IgD-negative memory B cell (primary cell): ENCODE data around the gene TMEM229B. TPM values are rescaled to one million over a fixed set of nuclear protein-coding genes. Genes with fewer than 3 reads are reported as not detected.

Source experiments
- H3K27ac Mint-ChIP-seq, 3 donors: one replicate each; pipeline ENCODE4 v1.8.0; 2020 to 2022; ENCODE audit warnings: mild to moderate bottlenecking in 3 of 3, mixed read lengths in 3 of 3, moderate library complexity in 1 of 3
- H3K27me3 Mint-ChIP-seq: one replicate; pipeline ENCODE4 v1.8.0; 2021; ENCODE audit warnings: mixed read lengths
- H3K36me3 Mint-ChIP-seq: one replicate; pipeline ENCODE4 v1.8.0; 2020; ENCODE audit warnings: mild to moderate bottlenecking, mixed read lengths
- H3K4me1 Mint-ChIP-seq, 3 donors: one replicate each; pipeline ENCODE4 v1.8.0; 2020 to 2022; ENCODE audit warnings: mixed read lengths in 3 of 3, mild to moderate bottlenecking in 1 of 3
- H3K4me3 Mint-ChIP-seq, 4 donors: one replicate each; pipeline ENCODE4 v1.8.0; 2020 to 2022; ENCODE audit warnings: mild to moderate bottlenecking in 4 of 4, mixed read lengths in 4 of 4, moderate library complexity in 3 of 4
- H3K9me3 Mint-ChIP-seq, 3 donors: one replicate each; pipeline ENCODE4 v1.8.0; 2020 to 2021; ENCODE audit warnings: mixed read lengths in 3 of 3, mild to moderate bottlenecking in 1 of 3
- polyA plus RNA-seq: library from polyadenylated mRNA; unstranded; fragments of 300-500 nt; fragmentation: Illumina TruSeq; gene quantifications from one replicate; pipeline ENCODE4 v1.2.3, GENCODE V29; 2021

The TMEM229B gene
- polyA plus RNA-seq, 1 donor from 2014 or later: 7.0 TPM

DNA sequence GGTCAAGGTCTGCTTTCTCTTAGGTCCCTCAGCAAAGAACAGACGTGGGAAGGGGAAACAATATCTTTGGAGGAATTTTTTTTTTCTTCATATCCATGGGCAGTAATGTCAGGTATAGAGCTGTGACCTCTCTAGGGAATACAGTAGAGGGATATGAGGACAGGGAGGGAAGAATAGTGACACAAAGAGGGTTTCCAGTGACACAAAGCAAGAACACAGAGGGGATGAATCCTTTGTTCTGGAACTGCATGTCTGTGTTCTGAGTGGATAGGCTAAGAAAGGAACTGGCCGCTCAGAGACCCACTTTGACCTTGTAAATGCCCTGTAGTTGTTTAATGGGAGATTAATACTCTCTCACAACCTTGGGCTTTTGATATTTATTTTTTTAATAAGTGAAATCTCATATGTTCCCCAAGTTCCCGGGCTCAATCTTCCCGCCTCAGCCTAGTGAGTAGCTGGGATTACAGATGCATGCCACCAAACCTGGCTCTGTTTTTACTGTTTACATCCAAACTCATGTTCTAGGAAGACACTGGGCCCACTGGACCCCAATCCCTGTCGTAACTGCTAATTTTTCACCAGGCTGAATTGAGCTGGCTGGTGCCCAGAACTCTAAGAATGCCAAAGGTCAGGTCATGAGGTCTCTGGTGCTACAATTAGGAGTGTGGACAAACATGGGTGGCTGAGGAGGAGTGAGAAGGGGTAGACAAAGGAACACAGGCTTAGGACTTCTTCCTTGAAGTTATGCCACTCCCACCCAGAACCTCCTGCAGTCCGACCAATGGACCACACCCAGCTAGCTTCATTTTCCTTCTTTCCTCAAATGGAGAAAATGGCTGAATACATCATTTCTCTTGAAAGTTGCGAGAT, 35.5 kb upstream of the TMEM229B start:
- Mint-ChIP-seq H3K27me3 (peaks cover 22% of the 10 kb centered on the region), H3K4me3 (no peak overlapping the region), H3K36me3 (no peaks in the 10 kb centered on the region), H3K4me1 (peaks cover 0 to 4% (median 4%) of the 10 kb centered on the region in 3 donors), H3K27ac (no peak overlapping the region), H3K9me3 (no peaks in the 10 kb centered on the region)

DNA sequence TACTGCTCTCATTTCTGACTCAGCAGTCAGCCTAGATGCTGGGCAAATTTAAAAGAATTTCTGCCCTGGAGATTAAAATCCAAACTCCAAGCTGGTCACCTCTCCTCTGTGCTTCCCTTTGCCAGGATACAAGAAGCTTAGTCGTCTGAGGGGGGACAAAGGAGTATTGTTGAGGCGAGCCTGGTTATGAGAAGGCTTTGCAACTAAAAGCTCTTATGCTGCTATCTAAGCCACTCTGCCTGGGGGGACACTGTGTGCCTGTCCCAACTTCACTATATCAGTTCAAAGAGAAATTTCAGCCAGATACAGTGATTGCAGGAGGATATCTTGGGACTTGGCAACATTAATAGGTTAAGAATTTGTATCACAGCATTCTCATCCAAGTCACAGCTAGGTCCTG, 33.7 kb upstream of the TMEM229B start:
- H3K27ac Mint-ChIP-seq: no peak overlapping the region
- peaks cover 22% of the 10 kb centered on the region for H3K27me3 Mint-ChIP-seq
- H3K36me3 Mint-ChIP-seq: no peaks in the 10 kb centered on the region
- no peak overlapping the region for H3K4me3 Mint-ChIP-seq
- peaks cover 0 to 4% (median 2%) of the 10 kb centered on the region in 3 donors for H3K4me1 Mint-ChIP-seq
- H3K9me3 Mint-ChIP-seq: no peaks in the 10 kb centered on the region

DNA sequence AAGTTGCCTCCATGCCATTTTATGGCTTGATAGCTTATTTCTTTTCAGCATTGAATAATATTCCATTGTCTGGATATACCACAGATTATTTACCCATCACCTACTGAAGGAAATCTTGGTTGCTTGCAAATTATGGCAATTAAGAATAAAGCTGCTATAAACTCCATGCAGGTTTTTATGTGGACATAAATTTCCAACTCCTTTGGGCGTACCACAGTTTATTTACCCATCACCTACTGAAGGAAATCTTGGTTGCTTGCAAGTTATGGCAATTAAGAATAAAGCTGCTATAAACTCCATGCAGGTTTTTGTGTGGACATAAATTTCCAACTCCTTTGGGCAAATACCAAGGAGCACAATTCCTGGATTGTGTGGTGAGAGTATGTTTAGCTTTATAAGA, 32.0 kb upstream of the TMEM229B start:
- Mint-ChIP-seq H3K9me3 (no peaks in the 10 kb centered on the region), H3K36me3 (no peaks in the 10 kb centered on the region), H3K27me3 (peaks cover 17% of the 10 kb centered on the region), H3K4me1 (peaks cover 15 to 19% (median 15%) of the 10 kb centered on the region in 3 donors), H3K4me3 (no peak overlapping the region), H3K27ac (no peak overlapping the region)

DNA sequence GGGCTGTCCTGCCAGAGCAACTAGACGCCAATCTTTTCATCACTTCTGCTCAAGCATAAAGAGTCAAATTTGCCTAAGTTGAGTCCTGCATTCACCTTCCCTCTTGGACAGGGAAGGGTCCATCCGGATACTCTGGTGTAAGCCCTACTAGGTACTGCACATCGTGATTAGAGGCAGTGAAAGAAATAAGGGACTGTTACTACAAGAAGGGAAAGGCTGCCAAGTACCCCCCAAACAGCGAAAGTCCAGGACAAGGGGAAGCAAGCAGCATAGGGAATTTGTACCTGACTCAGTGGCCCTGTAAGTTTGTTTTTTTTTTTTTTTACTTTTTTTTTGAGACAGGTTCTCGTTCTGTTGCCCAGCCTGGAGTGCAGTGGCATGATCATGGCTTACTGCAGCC, 30.9 kb upstream of the TMEM229B start:
- Mint-ChIP-seq H3K4me3 (no peak overlapping the region), H3K4me1 (peaks cover 15 to 21% (median 15%) of the 10 kb centered on the region in 3 donors), H3K36me3 (no peaks in the 10 kb centered on the region), H3K27ac (no peak overlapping the region), H3K9me3 (no peaks in the 10 kb centered on the region), H3K27me3 (peaks cover 10% of the 10 kb centered on the region)

DNA sequence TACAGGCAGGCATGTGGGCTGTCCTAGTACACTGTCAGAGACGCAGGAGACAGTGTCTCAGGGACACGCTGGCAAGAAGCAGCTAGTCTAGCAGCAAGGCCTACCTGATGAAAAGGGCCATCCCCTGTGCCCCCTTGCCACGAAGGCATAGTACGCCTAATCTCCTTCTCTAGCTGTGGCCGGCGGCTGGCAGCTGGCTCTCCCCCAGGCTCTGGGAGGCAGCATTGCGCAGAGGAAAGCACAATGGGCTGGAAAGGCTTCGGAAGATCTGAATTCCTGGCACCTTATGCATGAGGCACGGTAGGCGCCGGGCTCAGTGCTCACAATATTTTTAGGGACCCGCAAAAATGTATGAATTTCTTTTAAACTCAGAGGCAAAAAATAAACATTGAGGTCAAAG, 28.6 kb upstream of the TMEM229B start:
- peaks cover 22 to 33% (median 29%) of the 10 kb centered on the region in 3 donors for H3K4me1 Mint-ChIP-seq
- peak overlapping the region in 2 of 4 donors; percentile 78 to 85 for H3K4me3 Mint-ChIP-seq
- peaks cover 2% of the 10 kb centered on the region for H3K27me3 Mint-ChIP-seq
- no peaks in the 10 kb centered on the region for H3K36me3 Mint-ChIP-seq
- H3K9me3 Mint-ChIP-seq: no peaks in the 10 kb centered on the region
- peak overlapping the region in 1 of 3 donors; percentile 73 for H3K27ac Mint-ChIP-seq

DNA sequence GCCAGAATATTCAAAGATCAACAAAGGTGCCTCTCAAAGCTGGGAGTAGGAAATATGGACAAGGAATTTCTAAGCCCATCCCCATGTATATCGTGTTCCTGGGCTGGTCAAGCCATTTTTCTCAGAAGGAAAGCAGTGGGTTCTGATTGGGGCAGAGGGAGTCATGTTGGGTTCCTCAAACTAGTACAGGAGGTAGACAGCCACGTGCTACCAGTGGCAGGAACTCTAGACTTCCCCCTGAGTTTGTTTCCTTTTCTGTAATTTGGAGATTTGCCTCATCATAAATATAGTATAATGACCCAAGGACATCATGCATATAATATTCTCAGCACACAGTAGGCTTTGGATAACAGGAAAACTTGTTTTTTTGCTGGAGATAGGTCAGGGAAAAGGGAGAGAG, 28.2 kb upstream of the TMEM229B start:
- Mint-ChIP-seq H3K36me3 (no peaks in the 10 kb centered on the region), H3K4me3 (peak overlapping the region; percentile 60 to 85 (median 76)), H3K27ac (peak overlapping the region in 2 of 3 donors; percentile 18 to 73), H3K9me3 (no peaks in the 10 kb centered on the region), H3K4me1 (peaks cover 22 to 33% (median 29%) of the 10 kb centered on the region in 3 donors), H3K27me3 (peaks cover 1% of the 10 kb centered on the region)

DNA sequence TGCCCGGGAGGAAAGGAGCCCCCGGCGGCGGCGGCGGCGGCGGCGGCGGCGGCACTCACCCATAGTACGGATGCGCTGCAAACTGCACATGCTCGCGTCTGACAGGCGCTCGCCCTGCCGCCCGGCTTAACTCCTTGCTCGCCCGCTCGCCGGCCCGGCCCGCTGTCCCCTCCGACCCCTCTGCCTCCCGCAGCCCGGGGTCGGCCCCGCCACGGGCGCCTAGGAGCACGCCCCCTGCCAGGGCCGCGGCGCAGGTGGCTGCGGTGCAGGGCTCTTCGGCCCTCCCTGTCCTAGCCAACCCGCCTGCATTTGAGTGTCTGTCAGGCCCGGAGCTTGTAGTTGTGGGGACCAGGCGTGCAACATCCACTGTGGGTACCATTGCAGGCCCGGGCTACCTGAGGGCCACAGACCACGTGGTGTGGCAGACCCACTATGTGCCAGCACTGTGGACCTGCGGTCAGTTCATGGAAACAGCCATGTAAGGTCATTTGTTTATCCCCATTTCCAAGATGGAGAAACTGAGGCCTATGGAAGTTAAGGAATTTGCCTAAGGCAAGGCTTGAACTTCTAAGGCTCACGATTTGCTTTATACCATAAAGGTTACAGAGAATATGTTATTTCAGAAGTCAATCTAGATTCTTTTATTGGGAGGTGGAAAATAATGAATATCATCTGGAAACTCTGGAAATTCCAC, 27.0 kb upstream of the TMEM229B start:
- peaks cover 1% of the 10 kb centered on the region for H3K27me3 Mint-ChIP-seq

DNA sequence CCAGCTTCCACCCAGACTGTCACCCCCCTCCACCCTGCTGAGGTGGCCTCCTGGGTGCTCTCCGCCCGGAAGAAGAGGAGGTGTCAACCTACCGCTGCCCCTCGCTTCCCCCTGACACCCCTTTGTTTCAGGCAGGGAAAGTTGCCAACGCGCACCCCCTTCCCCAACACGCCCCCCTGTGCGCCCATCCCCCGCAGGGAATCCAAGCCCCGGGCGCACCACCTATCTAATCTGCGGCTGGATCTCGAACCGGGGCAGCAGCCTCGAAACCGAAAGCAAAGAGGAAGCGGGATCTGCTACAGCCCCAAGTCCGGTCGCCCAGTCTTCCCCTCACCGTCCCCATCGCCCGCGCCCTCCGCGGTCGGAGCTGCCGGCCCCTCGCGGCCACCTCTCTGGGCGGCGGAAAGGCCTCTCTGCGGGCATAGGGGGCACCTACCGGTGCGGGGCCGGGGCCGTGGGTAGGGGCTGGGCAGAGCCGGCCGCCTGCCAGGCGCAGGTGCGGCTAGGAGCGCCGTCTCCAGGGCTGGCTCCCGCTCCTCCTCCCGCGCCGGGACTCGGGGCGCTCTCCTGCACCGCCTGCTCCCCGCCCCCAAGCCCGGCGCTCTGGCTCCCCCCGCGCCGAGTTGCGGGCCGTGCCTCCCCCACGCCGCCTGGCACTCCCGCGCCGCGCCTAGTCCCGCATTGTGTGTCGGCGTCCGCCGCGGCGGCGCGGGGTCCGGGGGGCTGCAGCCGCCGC, 26.3 kb upstream of the TMEM229B start:
- H3K4me3 Mint-ChIP-seq: peak overlapping the region; percentile 89 to 96 (median 94)
- H3K36me3 Mint-ChIP-seq: no peaks in the 10 kb centered on the region
- no peaks in the 10 kb centered on the region for H3K27me3 Mint-ChIP-seq
- peaks cover 25 to 34% (median 32%) of the 10 kb centered on the region in 3 donors for H3K4me1 Mint-ChIP-seq
- no peaks in the 10 kb centered on the region for H3K9me3 Mint-ChIP-seq
- peak overlapping the region; percentile 67 to 90 (median 71) for H3K27ac Mint-ChIP-seq

More for the DNA sequence above, 27.0 kb upstream of the TMEM229B start:
- peaks cover 22 to 32% (median 30%) of the 10 kb centered on the region in 3 donors for H3K4me1 Mint-ChIP-seq
- H3K27ac Mint-ChIP-seq: peak overlapping the region in 2 of 3 donors; percentile 50 to 63
- H3K36me3 Mint-ChIP-seq: no peaks in the 10 kb centered on the region
- H3K4me3 Mint-ChIP-seq: peak overlapping the region; percentile 85 to 93 (median 88)
- no peaks in the 10 kb centered on the region for H3K9me3 Mint-ChIP-seq

DNA sequence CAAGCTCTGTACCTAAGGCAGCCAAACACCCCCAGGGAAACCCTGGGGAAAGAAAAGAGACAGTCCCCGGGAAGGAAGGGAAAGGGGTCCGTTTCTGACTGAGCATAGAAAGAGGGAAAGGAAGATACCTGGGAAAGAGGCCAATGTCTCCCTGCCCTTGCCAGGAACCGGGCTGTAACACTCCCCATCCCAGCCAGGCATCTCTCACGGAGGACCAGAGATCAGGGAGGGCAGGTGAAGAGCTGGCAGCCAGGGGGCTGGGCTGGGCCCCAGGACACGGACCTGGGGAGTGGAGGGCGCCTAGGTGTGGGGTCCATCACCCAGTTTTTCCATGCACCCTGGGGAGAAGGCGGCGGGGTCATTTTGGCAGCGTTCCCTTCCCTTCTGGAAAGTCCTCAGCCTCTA, 25.7 kb upstream of the TMEM229B start:
- peaks cover 25 to 34% (median 32%) of the 10 kb centered on the region in 3 donors for H3K4me1 Mint-ChIP-seq

DNA sequence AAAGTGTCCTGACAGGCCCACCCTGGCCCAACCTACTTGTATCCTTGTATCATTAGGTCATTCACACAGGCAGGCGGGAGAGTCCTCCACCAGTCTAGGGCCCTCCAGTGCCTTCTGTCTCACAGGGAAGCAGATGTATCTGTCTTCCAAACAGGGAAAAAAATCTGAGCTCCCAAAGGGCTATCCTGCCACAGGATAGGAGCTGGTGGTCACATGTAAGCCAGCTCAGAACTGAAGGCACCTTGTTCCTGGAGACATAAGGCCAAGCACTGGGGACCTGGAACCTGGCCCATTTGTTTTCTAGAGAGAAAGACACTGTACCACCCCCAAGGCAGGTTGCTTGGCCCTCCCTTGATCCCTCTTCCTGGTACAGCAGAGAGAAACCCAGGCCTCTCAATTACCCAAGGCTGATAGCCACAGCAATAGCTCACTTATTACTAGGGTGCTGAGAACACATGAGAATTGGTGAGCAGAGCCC, 25.1 kb upstream of the TMEM229B start:
- Mint-ChIP-seq H3K4me3 (peak overlapping the region; percentile 89 to 96 (median 94)), H3K9me3 (no peaks in the 10 kb centered on the region), H3K27me3 (no peaks in the 10 kb centered on the region), H3K4me1 (peaks cover 25 to 34% (median 32%) of the 10 kb centered on the region in 3 donors), H3K36me3 (peaks cover 3% of the 10 kb centered on the region), H3K27ac (peak overlapping the region; percentile 90 to 94 (median 94))

More for the DNA sequence above, 25.7 kb upstream of the TMEM229B start:
- Mint-ChIP-seq H3K27me3 (no peaks in the 10 kb centered on the region), H3K9me3 (no peaks in the 10 kb centered on the region), H3K36me3 (no peaks in the 10 kb centered on the region), H3K4me3 (peak overlapping the region; percentile 89 to 96 (median 94)), H3K27ac (peak overlapping the region; percentile 90 to 94 (median 94))

DNA sequence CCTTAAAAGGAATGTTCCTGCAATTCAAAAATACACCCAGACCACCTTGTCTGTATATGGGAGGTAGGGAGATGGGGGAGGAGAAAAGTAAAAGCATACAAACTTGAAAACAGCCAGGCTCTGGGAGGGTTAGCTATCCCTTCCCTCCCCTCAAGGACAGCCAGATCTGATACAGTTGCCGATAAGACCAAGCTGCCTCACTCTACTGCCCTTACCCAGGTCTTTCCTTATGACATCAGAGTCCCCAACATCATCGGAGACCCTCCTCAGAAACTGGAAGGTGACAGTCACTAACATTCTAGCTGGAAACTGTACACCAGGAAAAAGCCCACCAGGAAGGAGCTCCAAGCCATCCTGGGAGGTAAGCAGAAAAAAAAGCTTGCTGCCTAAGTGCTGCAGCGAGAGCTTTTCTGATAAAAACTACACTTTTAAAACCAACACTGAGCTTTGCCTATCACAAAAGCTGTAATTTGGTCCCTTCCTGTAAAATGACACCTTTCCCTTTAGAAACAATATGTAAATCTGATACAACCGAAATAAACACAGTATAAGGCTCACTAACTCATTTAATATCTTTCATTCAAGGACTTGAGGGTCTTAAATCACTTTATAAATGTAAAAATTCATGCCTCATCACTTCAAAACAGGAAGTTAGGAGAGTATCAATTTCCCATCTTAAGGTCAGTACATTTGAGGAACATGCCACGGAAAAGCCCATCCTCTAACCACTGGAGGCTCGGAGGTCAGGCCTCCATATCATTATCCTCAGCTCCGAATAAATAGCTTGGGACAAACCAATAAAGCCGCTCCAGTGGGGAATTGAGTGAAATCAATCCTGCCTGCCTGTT, 24.2 kb upstream of the TMEM229B start:
- Mint-ChIP-seq H3K27ac (peak overlapping the region in 2 of 3 donors; percentile 94), H3K27me3 (no peaks in the 10 kb centered on the region), H3K4me1 (peaks cover 25 to 34% (median 32%) of the 10 kb centered on the region in 3 donors), H3K9me3 (no peaks in the 10 kb centered on the region), H3K4me3 (peak overlapping the region in 2 of 4 donors; percentile 95 to 96), H3K36me3 (peaks cover 5% of the 10 kb centered on the region)

DNA sequence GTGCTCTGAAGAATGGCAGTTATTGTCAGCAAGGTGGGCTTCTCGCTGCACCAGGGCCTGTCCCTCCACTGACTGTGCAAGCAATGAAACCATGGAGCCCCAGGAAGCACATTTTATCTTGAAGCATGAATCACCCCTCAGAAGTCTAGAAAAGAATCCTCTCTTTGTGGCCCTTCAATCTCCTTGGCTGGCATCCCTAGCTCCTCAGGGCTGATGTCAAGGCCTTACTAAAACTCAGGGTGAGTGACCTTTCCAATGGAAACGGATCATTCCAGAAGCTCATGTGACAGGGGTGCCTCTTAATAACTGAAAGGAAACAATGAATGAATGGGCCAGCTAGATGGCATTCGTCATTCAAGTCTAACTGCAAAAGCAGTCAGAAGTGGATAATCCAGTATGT, 22.3 kb upstream of the TMEM229B start:
- Mint-ChIP-seq H3K4me1 (peaks cover 17 to 22% (median 19%) of the 10 kb centered on the region in 3 donors), H3K27me3 (no peaks in the 10 kb centered on the region), H3K27ac (peak overlapping the region in 2 of 3 donors; percentile 36 to 53), H3K9me3 (no peaks in the 10 kb centered on the region), H3K36me3 (peaks cover 5% of the 10 kb centered on the region), H3K4me3 (peak overlapping the region in 1 of 4 donors; percentile 63)

DNA sequence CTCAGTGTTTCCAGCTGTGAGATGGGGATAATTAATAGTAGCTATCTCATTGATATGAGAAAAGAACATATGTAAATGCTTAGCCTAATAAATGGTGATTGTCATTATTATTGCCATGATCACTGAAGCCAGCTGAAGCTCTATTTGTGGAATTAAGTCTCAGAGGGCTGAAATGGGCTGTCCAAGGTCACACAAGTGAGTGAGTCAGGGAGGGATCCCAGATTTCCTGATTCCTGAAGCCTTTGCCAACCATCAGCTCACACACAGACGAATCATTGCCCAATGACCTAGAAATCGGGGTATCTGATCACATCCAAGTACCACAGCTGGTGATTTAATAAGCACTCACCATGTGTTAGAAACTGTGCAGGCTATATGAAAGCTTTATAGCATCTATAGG, 21.6 kb upstream of the TMEM229B start:
- Mint-ChIP-seq H3K4me1 (peaks cover 13 to 19% (median 16%) of the 10 kb centered on the region in 3 donors), H3K27ac (peak overlapping the region in 1 of 3 donors; percentile 36), H3K36me3 (peaks cover 6% of the 10 kb centered on the region), H3K27me3 (no peaks in the 10 kb centered on the region), H3K9me3 (no peaks in the 10 kb centered on the region), H3K4me3 (peak overlapping the region in 1 of 4 donors; percentile 63)

DNA sequence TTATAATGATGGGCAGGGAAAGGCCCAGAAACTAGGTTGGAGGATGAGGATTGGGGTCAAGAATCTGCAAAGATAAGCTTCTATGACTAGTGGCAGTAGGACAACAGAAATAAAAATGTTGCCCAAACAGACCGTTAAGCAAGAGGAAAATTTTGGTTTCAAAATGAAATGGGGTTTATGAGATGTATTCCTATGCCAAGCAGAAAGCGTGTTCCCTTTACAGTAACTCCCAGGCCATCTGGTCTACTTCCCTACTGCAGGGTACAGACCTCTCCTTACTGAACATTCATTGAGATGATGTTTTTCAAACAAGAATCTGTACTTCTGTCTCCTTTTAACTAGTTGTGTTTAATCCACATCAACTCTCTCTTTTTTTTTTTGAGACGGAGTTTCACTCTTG, 20.4 kb upstream of the TMEM229B start:
- Mint-ChIP-seq H3K9me3 (no peaks in the 10 kb centered on the region), H3K4me1 (peaks cover 12 to 17% (median 13%) of the 10 kb centered on the region in 3 donors), H3K27me3 (no peaks in the 10 kb centered on the region), H3K36me3 (peaks cover 9% of the 10 kb centered on the region), H3K27ac (peak overlapping the region in 1 of 3 donors; percentile 22), H3K4me3 (no peak overlapping the region)
